Measurements from ENCODE around the gene ELAVL1. TPM values are rescaled to one million over a fixed set of nuclear protein-coding genes. Genes with fewer than 3 reads are reported as not detected.
A peak's percentile ranks its signal among the peaks of the same experiment; 100 is the strongest.

Gene ELAVL1
- total and polyA plus RNA-seq, 2 of the 13 experiments (the other 11 are each of a cell fraction or from before 2014, with no cell fraction given) = 27.9 to 38.4 TPM

GRCh38 chr19:8022275-8022674 lies 16.8 kb upstream of the ELAVL1 start (continued):
- TF ChIP-seq THAP11 (CRISPR knock-in tag; IDR thresholded peaks at IDR 0.05) = no peak
- no peak for TF ChIP-seq GPN1 (CRISPR knock-in tag; IDR thresholded peaks at IDR 0.05; ENCODE audit: borderline replicate concordance)
- no peak for TF ChIP-seq ZNF136 (CRISPR knock-in tag; IDR thresholded peaks at IDR 0.05; ENCODE audit: low read depth)
- TF ChIP-seq ZNF770 (CRISPR knock-in tag; IDR thresholded peaks at IDR 0.05) = no peak
- no peak for TF ChIP-seq ZNF142 (CRISPR knock-in tag; IDR thresholded peaks at IDR 0.05)
- TF ChIP-seq KLF13 (CRISPR knock-in tag; IDR thresholded peaks at IDR 0.05) = no peak
- TF ChIP-seq ZNF678 (CRISPR knock-in tag; IDR thresholded peaks at IDR 0.05) = no peak
- TF ChIP-seq ZFP82 (CRISPR knock-in tag; IDR thresholded peaks at IDR 0.05; ENCODE audit: borderline replicate concordance) = peak; percentile 91; the same call in 1 of the 2 replicates
- TF ChIP-seq HDAC1 (CRISPR knock-in tag; IDR thresholded peaks at IDR 0.05) = no peak
- TF ChIP-seq EEA1 (CRISPR knock-in tag; IDR thresholded peaks at IDR 0.05; ENCODE audit: borderline replicate concordance) = no peak
- TF ChIP-seq NR2F6 (IDR thresholded peaks at IDR 0.05) = 0 out of 2 replicates have a peak, but pooled peaks have one; percentile 13
- peak; percentile 34; the same call in 1 of the 2 replicates for TF ChIP-seq NR2F6 (CRISPR knock-in tag; IDR thresholded peaks at IDR 0.05)
- TF ChIP-seq ATF7 (IDR thresholded peaks at IDR 0.05) = no peak
- no peak for TF ChIP-seq ATF7 (CRISPR knock-in tag; IDR thresholded peaks at IDR 0.05)
- TF ChIP-seq RFXAP (CRISPR knock-in tag; IDR thresholded peaks at IDR 0.05; ENCODE audit: borderline replicate concordance) = no peak
- no peak for TF ChIP-seq KIAA2018 (CRISPR knock-in tag; IDR thresholded peaks at IDR 0.05; ENCODE audit: borderline replicate concordance)
